OCI-LY7 (cell line): Measurements from ENCODE around the gene GLS2. TPM values are rescaled to one million over a fixed set of nuclear protein-coding genes. Genes with fewer than 3 reads are reported as not detected.

Experiments
- BruUV-seq: library from RNA; stranded (reverse); fragments of 400-500 nt; replicated peaks from 2 replicates; lab custom pipeline; 2021; lab: Mats Ljungman, UMichigan
- CTCF ChIA-PET: fragments of 300-600 bp; sonication (Branson Sonifier 250); formaldehyde crosslinking; loops from one replicate; lab custom pipeline; 2022; ENCODE audit warnings: antibody characterized with exemption; ENCODE audit not compliant: unreplicated experiment; lab: Charles Lee
- POLR2A ChIA-PET: fragments of 300-600 bp; sonication (Branson Sonifier 250); formaldehyde crosslinking; loops from one replicate; lab custom pipeline; 2022; ENCODE audit warnings: antibody characterized with exemption; lab: Charles Lee
- DNase-seq: peaks from one replicate; pipeline ENCODE4 v3.0.0-alpha.2; 2015; ENCODE audit warnings: low spot score
- H2AFZ ChIP-seq: fragments of 200-600 bp; sonication (generic), shearing (Covaris generic); 2 replicates; pipeline ENCODE4 v1.6.1; 2014; ENCODE audit warnings: mild to moderate bottlenecking, antibody characterized with exemption, low read length, moderate library complexity
- H3K27ac ChIP-seq: fragments of 200-600 bp; sonication (generic); 2 replicates; pipeline ENCODE4 v1.5.1; 2014; ENCODE audit warnings: mixed run types, low read depth, mild to moderate bottlenecking, moderate library complexity, low read length, inconsistent platforms; ENCODE audit not compliant: poor library complexity, severe bottlenecking
- H3K36me3 ChIP-seq: fragments of 200-600 bp; sonication (generic); 2 replicates; pipeline ENCODE4 v1.6.1; 2014; ENCODE audit warnings: mild to moderate bottlenecking, antibody characterized with exemption, low read length, moderate library complexity, mixed read lengths; ENCODE audit not compliant: insufficient read depth
- H3K4me1 ChIP-seq: fragments of 200-600 bp; sonication (generic); 2 replicates; pipeline ENCODE4 v1.5.1; 2014; ENCODE audit warnings: mild to moderate bottlenecking, low read length; ENCODE audit not compliant: insufficient read depth, poor library complexity, severe bottlenecking
- H3K4me2 ChIP-seq: fragments of 200-600 bp; sonication (generic); 2 replicates; pipeline ENCODE4 v1.6.1; 2014; ENCODE audit warnings: mild to moderate bottlenecking, low read length
- H3K4me3 ChIP-seq: fragments of 200-600 bp; sonication (generic); 2 replicates; pipeline ENCODE4 v1.5.1; 2014; ENCODE audit warnings: mild to moderate bottlenecking, low read depth, low read length; ENCODE audit not compliant: poor library complexity, severe bottlenecking
- H3K79me2 ChIP-seq: fragments of 200-600 bp; sonication (generic); 2 replicates; pipeline ENCODE4 v1.6.1; 2016; ENCODE audit warnings: low read depth, mild to moderate bottlenecking, low read length, moderate library complexity, mixed read lengths; ENCODE audit not compliant: insufficient read depth
- H3K9me2 ChIP-seq: fragments of 200-600 bp; sonication (generic); 2 replicates; pipeline ENCODE4 v1.6.1; 2016; ENCODE audit warnings: mild to moderate bottlenecking, low read length, mixed read lengths; ENCODE audit not compliant: insufficient read depth
- H3K9me3 ChIP-seq: fragments of 200-600 bp; sonication (generic); 2 replicates; pipeline ENCODE4 v1.6.1; 2014; ENCODE audit warnings: mild to moderate bottlenecking, mixed run types, low read length, mixed read lengths
- H4K20me1 ChIP-seq: fragments of 200-600 bp; sonication (generic); 2 replicates; pipeline ENCODE4 v1.6.1; 2014; ENCODE audit warnings: mild to moderate bottlenecking, antibody characterized with exemption, low read length, moderate library complexity, mixed read lengths; ENCODE audit not compliant: insufficient read depth
- CTCF ChIP-seq: fragments of 200-600 bp; sonication (generic); conservative IDR thresholded peaks from 2 replicates; pipeline ENCODE4 v1.5.1; 2014; ENCODE audit warnings: mild to moderate bottlenecking, antibody characterized with exemption, low read length, moderate library complexity, mixed read lengths
- EZH2phosphoT487 ChIP-seq: fragments of 200-600 bp; sonication (generic); IDR thresholded peaks from 2 replicates; pipeline ENCODE4 v1.6.1; 2018; ENCODE audit warnings: low read depth, borderline replicate concordance, mild to moderate bottlenecking, mixed run types, antibody characterized with exemption, low read length, moderate library complexity, mixed read lengths
- intact Hi-C: fragments of 100-400 bp; cut with micrococcal nuclease; formaldehyde crosslinking; loops from one replicate; pipeline ENCODE4 v1.10.0; 2022; ENCODE audit not compliant: unreplicated experiment
- total RNA-seq, 2 experiments: library from RNA; depleted of rRNA in 1 of 2; stranded (reverse); fragments of >200 nt in 1 of 2; shearing (Covaris generic) in 1 of 2; gene quantifications; 2 replicates each; pipeline ENCODE4 v1.2.3, GENCODE V29; 2014 to 2022

Gene GLS2
- total RNA-seq, 2 experiments from 2014 or later = not detected

- intact Hi-C loops = no loop called here
- H3K4me1 ChIP-seq = no peaks in the 10 kb centered on the region
- no peaks in the 10 kb centered on the region for H4K20me1 ChIP-seq
- no peaks in the 10 kb centered on the region for H3K9me3 ChIP-seq
- no peaks in the 10 kb centered on the region for H3K9me2 ChIP-seq
- POLR2A ChIA-PET = no interaction called here
- H3K4me2 ChIP-seq = no peak overlapping the region
- no peak overlapping the region for H3K27ac ChIP-seq
- H3K79me2 ChIP-seq = no peaks in the 10 kb centered on the region
- no peak for TF ChIP-seq CTCF
- no peak for TF ChIP-seq EZH2phosphoT487
- no peak overlapping the region for H2AFZ ChIP-seq
- H3K4me3 ChIP-seq = no peak overlapping the region
- CTCF ChIA-PET = no interaction called here
- BruUV-seq = no TSS peak
- no peaks in the 10 kb centered on the region for H3K36me3 ChIP-seq
- DNase-seq = no peak
Observed at GRCh38 chr12:56484566-56484965, 3.4 kb downstream of the GLS2 start.

GRCh38 chr12:56479625-56480024 lies 8.3 kb downstream of the GLS2 start:
- intact Hi-C loops = no loop called here
- TF ChIP-seq EZH2phosphoT487 (no peak), CTCF (no peak)
- no TSS peak for BruUV-seq
- POLR2A ChIA-PET = no interaction called here
- Histone ChIP-seq H2AFZ (no peak overlapping the region), H3K9me3 (no peaks in the 10 kb centered on the region), H3K36me3 (no peaks in the 10 kb centered on the region), H3K4me1 (no peaks in the 10 kb centered on the region), H4K20me1 (no peaks in the 10 kb centered on the region), H3K4me3 (no peak overlapping the region), H3K79me2 (no peaks in the 10 kb centered on the region), H3K27ac (no peak overlapping the region), H3K4me2 (no peak overlapping the region), H3K9me2 (no peaks in the 10 kb centered on the region)
- CTCF ChIA-PET = no interaction called here
- DNase-seq = no peak

GRCh38 chr12:56477521-56478225 lies 10.3 kb downstream of the GLS2 start:
- intact Hi-C loops = no loop called here
- ChIA-PET CTCF (no interaction called here), POLR2A (no interaction called here)
- Histone ChIP-seq H3K9me3 (no peaks in the 10 kb centered on the region), H3K27ac (no peak overlapping the region), H3K4me1 (peaks cover 4% of the 10 kb centered on the region), H4K20me1 (no peaks in the 10 kb centered on the region), H3K4me3 (no peak overlapping the region), H2AFZ (no peak overlapping the region), H3K36me3 (peaks cover 9% of the 10 kb centered on the region), H3K9me2 (no peaks in the 10 kb centered on the region), H3K79me2 (no peaks in the 10 kb centered on the region), H3K4me2 (no peak overlapping the region)
- no TSS peak for BruUV-seq
- DNase-seq = no peak
- TF ChIP-seq CTCF = no peak
- no peak for TF ChIP-seq EZH2phosphoT487
